A549 (cell line): Measurements from ENCODE around the gene AIP.

ENCODE experiments used
- CBX8 ChIP-seq: fragments of 200-600 bp; sonication (generic); IDR thresholded peaks from 2 replicates; pipeline ENCODE4 v1.6.1; 2016
- EHMT2 ChIP-seq: fragments of 200-600 bp; sonication (generic); IDR thresholded peaks from 2 replicates; pipeline ENCODE4 v1.6.1; 2016; ENCODE audit warnings: antibody characterized with exemption, low read depth, mild to moderate bottlenecking, moderate library complexity
- EP300 ChIP-seq, 2 experiments: fragments of >200 bp; sonication (Bioruptor Twin); formaldehyde crosslinking; IDR thresholded peaks; 2 replicates in 1 of 2; 3 replicates in 1 of 2; pipeline ENCODE4 v1.6.1; 2016 to 2017
- HOXA7 ChIP-seq: fragments of 250-450 bp; sonication (Bioruptor Pico); IDR thresholded peaks from 2 replicates; pipeline ENCODE4 v1.5.0; 2020; ENCODE audit warnings: mild to moderate bottlenecking, moderate library complexity
- JUN ChIP-seq, 2 experiments: fragments of >200 bp; sonication (Bioruptor Twin); formaldehyde crosslinking; IDR thresholded peaks; 2 replicates in 1 of 2; 3 replicates in 1 of 2; pipeline ENCODE4 v1.6.1; 2016 to 2017
- MAZ ChIP-seq: fragments of 150-350 bp; IDR thresholded peaks from 2 replicates; pipeline ENCODE4 v1.6.1; 2014; ENCODE audit warnings: antibody characterized with exemption, low read depth, low read length, borderline replicate concordance
- MYC ChIP-seq: IDR thresholded peaks from 2 replicates; pipeline ENCODE4 v1.6.1; 2012; ENCODE audit warnings: mild to moderate bottlenecking, inconsistent platforms, low read length, improper control_type of control experiment, borderline replicate concordance
- POLR2AphosphoS2 ChIP-seq: conservative IDR thresholded peaks from 2 replicates; pipeline ENCODE4 v1.6.1; 2012; ENCODE audit warnings: low read length, improper control_type of control experiment, inconsistent platforms
- RFX5 ChIP-seq: fragments of 450-650 bp; IDR thresholded peaks from 2 replicates; pipeline ENCODE4 v1.7.1; 2014; ENCODE audit warnings: antibody characterized with exemption, mild to moderate bottlenecking, moderate library complexity
- RNF2 ChIP-seq: fragments of 200-600 bp; sonication (generic); IDR thresholded peaks from 2 replicates; pipeline ENCODE4 v1.6.1; 2016; ENCODE audit warnings: low read depth, mild to moderate bottlenecking, antibody characterized with exemption, moderate library complexity, borderline replicate concordance
- TF ChIP-seq, protein P1 (sequence below): IDR thresholded peaks from 2 replicates; pipeline ENCODE4 v1.6.1; 2012
- TF ChIP-seq, protein P2 (sequence below): fragments of >200 bp; sonication (Bioruptor Twin); formaldehyde crosslinking; IDR thresholded peaks from 3 replicates; pipeline ENCODE4 v1.5.1; 2016
- TF ChIP-seq, protein P3 (sequence below): IDR thresholded peaks from 2 replicates; pipeline ENCODE4 v1.6.1; 2012

DNA sequence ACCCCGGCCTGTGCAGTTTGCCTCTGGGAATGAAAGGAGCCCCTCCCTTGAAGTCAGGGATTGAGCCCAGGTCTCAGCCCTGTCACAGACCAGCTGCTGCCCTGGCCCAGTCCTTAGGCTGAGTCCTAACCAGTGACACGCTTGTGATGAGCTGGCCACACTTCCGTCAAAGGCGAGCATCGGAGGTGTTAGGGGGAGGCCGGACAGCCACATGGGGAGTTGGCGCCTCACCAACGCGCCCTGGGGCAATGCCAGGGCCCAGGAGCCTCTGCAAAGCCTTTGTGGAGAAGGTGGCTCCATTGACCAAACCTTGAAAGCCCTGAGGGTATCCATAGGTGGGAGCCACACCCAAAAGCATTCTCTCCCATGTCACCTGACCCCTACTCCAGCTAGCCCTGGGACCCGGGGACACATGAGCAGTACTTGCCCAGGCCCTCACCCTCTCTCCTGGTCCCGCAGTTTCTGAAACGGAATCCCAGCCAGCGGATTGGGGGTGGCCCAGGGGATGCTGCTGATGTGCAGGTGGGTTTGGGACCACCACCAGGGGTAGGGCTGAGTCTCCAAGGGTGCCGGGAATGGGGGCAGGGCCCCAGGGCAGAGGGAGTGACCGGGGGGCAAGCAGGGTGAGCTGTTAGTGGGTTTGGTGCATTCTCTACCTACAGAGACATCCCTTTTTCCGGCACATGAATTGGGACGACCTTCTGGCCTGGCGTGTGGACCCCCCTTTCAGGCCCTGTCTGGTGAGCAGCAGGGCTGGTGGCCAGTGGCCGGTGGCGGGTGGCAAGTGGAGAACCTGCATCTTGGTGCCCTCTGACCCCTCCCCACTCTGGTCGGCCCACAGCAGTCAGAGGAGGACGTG is 49.1 kb upstream of the AIP start:
- TF ChIP-seq, protein P1, sequence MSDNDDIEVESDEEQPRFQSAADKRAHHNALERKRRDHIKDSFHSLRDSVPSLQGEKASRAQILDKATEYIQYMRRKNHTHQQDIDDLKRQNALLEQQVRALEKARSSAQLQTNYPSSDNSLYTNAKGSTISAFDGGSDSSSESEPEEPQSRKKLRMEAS, result no peak
- TF ChIP-seq RNF2, result no peak
- TF ChIP-seq, protein P2, sequence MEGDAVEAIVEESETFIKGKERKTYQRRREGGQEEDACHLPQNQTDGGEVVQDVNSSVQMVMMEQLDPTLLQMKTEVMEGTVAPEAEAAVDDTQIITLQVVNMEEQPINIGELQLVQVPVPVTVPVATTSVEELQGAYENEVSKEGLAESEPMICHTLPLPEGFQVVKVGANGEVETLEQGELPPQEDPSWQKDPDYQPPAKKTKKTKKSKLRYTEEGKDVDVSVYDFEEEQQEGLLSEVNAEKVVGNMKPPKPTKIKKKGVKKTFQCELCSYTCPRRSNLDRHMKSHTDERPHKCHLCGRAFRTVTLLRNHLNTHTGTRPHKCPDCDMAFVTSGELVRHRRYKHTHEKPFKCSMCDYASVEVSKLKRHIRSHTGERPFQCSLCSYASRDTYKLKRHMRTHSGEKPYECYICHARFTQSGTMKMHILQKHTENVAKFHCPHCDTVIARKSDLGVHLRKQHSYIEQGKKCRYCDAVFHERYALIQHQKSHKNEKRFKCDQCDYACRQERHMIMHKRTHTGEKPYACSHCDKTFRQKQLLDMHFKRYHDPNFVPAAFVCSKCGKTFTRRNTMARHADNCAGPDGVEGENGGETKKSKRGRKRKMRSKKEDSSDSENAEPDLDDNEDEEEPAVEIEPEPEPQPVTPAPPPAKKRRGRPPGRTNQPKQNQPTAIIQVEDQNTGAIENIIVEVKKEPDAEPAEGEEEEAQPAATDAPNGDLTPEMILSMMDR, result no peak
- no peak for TF ChIP-seq CBX8
- TF ChIP-seq RFX5, result no peak
- TF ChIP-seq HOXA7 (CRISPR knock-in tag), result no peak
- TF ChIP-seq MYC, result no peak
- no peak for TF ChIP-seq EP300 (IDR thresholded peaks at IDR 0.05)
- no peak for TF ChIP-seq EHMT2
- TF ChIP-seq MAZ, result no peak
- TF ChIP-seq, protein P3, sequence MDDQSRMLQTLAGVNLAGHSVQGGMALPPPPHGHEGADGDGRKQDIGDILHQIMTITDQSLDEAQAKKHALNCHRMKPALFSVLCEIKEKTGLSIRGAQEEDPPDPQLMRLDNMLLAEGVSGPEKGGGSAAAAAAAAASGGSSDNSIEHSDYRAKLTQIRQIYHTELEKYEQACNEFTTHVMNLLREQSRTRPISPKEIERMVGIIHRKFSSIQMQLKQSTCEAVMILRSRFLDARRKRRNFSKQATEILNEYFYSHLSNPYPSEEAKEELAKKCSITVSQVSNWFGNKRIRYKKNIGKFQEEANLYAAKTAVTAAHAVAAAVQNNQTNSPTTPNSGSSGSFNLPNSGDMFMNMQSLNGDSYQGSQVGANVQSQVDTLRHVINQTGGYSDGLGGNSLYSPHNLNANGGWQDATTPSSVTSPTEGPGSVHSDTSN, result no peak
- no peak for TF ChIP-seq JUN (IDR thresholded peaks at IDR 0.05)
- no peak for TF ChIP-seq POLR2AphosphoS2
